Activated B cell treated with CpG ODN at 0.5 μM for 24 hours (primary cell): ENCODE results near the gene COQ4. TPM values are rescaled to one million over a fixed set of nuclear protein-coding genes. Genes with fewer than 3 reads are reported as not detected.
A peak's percentile ranks its signal among the peaks of the same experiment; 100 is the strongest.

ENCODE experiments used
- ATAC-seq: fragments of 200-7000 bp; cut with Tn5 transposase; one replicate; pipeline ENCODE4 v1.10.0; 2021; ENCODE audit warnings: low read depth, mild to moderate bottlenecking, moderate library complexity
- CTCF ChIA-PET: fragments of 350-600 bp; sonication (Branson Sonifier 250); formaldehyde crosslinking; loops from one replicate; lab custom pipeline; 2021; ENCODE audit warnings: antibody characterized with exemption; lab: Charles Lee
- POLR2A ChIA-PET: fragments of 350-600 bp; sonication (Branson Sonifier 250); formaldehyde crosslinking; loops from one replicate; lab custom pipeline; 2021; ENCODE audit warnings: antibody characterized with exemption; lab: Charles Lee
- DNase-seq: peaks from one replicate; pipeline ENCODE4 v3.0.0; 2022
- H3K27ac Mint-ChIP-seq: one replicate; pipeline ENCODE4 v1.8.0; 2020; ENCODE audit warnings: mixed read lengths
- H3K27me3 Mint-ChIP-seq: one replicate; pipeline ENCODE4 v1.8.0; 2021; ENCODE audit warnings: mixed read lengths
- H3K36me3 Mint-ChIP-seq: one replicate; pipeline ENCODE4 v1.8.0; 2021; ENCODE audit warnings: low read depth, mixed read lengths
- H3K4me1 Mint-ChIP-seq: one replicate; pipeline ENCODE4 v1.8.0; 2021; ENCODE audit warnings: mixed read lengths
- H3K4me3 Mint-ChIP-seq: one replicate; pipeline ENCODE4 v1.8.0; 2020; ENCODE audit warnings: mild to moderate bottlenecking, mixed read lengths
- H3K9me3 Mint-ChIP-seq: one replicate; pipeline ENCODE4 v1.8.0; 2020; ENCODE audit warnings: mixed read lengths
- CTCF ChIP-seq: fragments of 200-600 bp; IDR thresholded peaks from one replicate; pipeline ENCODE4 v1.8.0; 2022; ENCODE audit warnings: antibody characterized with exemption, mild to moderate bottlenecking
- intact Hi-C: fragments of 100-400 bp; cut with micrococcal nuclease; formaldehyde crosslinking; loops from one replicate; pipeline ENCODE4 v1.15.1; 2024
- total RNA-seq: library from RNA; stranded (reverse); gene quantifications from 2 replicates; pipeline ENCODE4 v1.2.3, GENCODE V29; 2022

The COQ4 gene
- 36.2 and 45.6 TPM in 2 replicates for total RNA-seq

DNA sequence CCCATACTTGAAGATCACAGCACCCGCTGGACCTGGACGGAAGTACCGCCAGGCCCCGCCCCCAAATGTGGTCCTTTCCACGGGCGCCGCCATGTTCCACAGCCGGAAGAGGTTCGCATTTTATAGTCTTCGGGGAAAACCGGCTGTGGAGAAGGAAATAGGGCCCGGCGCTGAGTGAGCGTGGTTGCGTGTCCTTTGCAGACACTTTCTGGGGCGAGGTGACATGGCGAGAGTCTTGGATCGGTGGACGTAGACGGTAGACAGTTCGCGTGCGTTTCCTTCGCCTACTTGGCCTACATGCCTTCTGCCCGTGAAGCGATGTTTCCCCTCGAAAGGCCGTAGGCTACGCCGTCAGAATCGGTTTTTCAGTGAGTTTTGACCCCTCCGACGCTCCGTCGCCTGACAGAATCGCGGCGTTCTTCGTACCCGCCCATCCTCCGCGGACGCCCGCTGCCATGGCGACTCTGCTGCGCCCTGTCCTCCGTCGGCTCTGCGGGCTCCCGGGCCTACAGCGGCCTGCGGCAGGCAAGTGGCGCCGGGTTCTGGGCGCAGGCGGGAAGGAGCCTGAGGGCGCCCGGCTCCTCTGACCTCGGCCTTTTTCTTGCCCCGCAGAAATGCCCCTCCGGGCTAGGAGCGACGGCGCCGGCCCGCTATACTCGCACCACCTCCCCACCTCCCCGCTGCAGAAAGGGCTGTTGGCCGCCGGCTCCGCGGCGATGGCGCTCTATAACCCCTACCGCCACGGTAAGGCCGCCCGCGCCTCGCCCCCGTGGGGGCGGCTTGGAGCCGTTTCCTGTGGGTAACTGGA is at the start of gene COQ4, which contains the start of gene TRUB2:
Gene COQ4, plus strand, starts transcription at position 436 of the 808 bp plus-strand sequence. Its CDS starts 20 bp downstream, at position 456.
Gene TRUB2, minus strand, starts transcription at position 44 of the 808 bp plus-strand sequence. Its CDS starts 39 bp downstream, at position 5.
- ATAC-seq (peak; percentile 88), DNase-seq (peak; percentile 86)
- H3K4me3 Mint-ChIP-seq = peak within 1 kb of the TSS; percentile 92
- no peak for TF ChIP-seq CTCF
- no peaks in the 10 kb centered on the region for H3K27me3 Mint-ChIP-seq
- intact Hi-C loops = loop anchor here (1.0 to 10.0 kb wide), 12 partner anchors 18 to 465 kb away; partner anchors contain the start of genes CERCAM, CIZ1, DYNC2I2 and GLE1
- H3K36me3 Mint-ChIP-seq = peaks cover 38% of the 10 kb centered on the region
- no peaks in the 10 kb centered on the region for H3K9me3 Mint-ChIP-seq
- ChIA-PET CTCF (no interaction called here), POLR2A (interaction anchor here (1.0 kb wide), 1 partner anchor 21 kb away, joined by 3 read pairs; no protein-coding TSS in a partner anchor)
- peaks cover 19% of the 10 kb centered on the region for H3K4me1 Mint-ChIP-seq
- peak within 1 kb of the TSS; percentile 97 for H3K27ac Mint-ChIP-seq

GRCh38 chr9:128274245-128274644 is 48.4 kb upstream of the COQ4 start:
- intact Hi-C loops = loop anchor here (10.0 kb wide), 1 partner anchor 281 kb away; the partner anchor contains the start of gene SPTAN1
- no peak for DNase-seq
- no peaks in the 10 kb centered on the region for H3K9me3 Mint-ChIP-seq
- ChIA-PET POLR2A (no interaction called here), CTCF (no interaction called here)
- TF ChIP-seq CTCF = no peak
- H3K4me1 Mint-ChIP-seq = peaks cover 27% of the 10 kb centered on the region
- no peaks in the 10 kb centered on the region for H3K27me3 Mint-ChIP-seq
- H3K36me3 Mint-ChIP-seq = peaks cover 27% of the 10 kb centered on the region
- no peak for ATAC-seq
- H3K4me3 Mint-ChIP-seq = no peak overlapping the region
- no peak overlapping the region for H3K27ac Mint-ChIP-seq

GRCh38 chr9:128275198-128276007 is 47.2 kb upstream of the COQ4 start, which contains the start of gene GOLGA2:
TSS of gene GOLGA2 (minus strand) at chr9:128276007. CDS start at chr9:128275976, 31 bp downstream.
- Mint-ChIP-seq H3K4me1 (peaks cover 27% of the 10 kb centered on the region), H3K27ac (peak within 1 kb of the TSS; percentile 92), H3K9me3 (no peaks in the 10 kb centered on the region), H3K27me3 (no peaks in the 10 kb centered on the region), H3K4me3 (peak within 1 kb of the TSS; percentile 97), H3K36me3 (peaks cover 27% of the 10 kb centered on the region)
- no peak for TF ChIP-seq CTCF
- ATAC-seq = peak; percentile 59
- ChIA-PET CTCF (interaction anchor here (1.0 kb wide), 1 partner anchor 25 kb away, joined by 3 read pairs; no protein-coding TSS in a partner anchor), POLR2A (interaction anchor here (0.6 to 2.1 kb wide), 28 partner anchors 10 to 1351 kb away, joined by 3 to 29 read pairs (median 4); partner anchors contain the start of genes BBLN, CERCAM, ENDOG and NTMT1)
- DNase-seq = no peak
- intact Hi-C loops = loop anchor here (1.0 to 10.0 kb wide), 10 partner anchors 20 to 279 kb away; partner anchors contain the start of genes BBLN, CIZ1, COQ4 and ODF2

DNA sequence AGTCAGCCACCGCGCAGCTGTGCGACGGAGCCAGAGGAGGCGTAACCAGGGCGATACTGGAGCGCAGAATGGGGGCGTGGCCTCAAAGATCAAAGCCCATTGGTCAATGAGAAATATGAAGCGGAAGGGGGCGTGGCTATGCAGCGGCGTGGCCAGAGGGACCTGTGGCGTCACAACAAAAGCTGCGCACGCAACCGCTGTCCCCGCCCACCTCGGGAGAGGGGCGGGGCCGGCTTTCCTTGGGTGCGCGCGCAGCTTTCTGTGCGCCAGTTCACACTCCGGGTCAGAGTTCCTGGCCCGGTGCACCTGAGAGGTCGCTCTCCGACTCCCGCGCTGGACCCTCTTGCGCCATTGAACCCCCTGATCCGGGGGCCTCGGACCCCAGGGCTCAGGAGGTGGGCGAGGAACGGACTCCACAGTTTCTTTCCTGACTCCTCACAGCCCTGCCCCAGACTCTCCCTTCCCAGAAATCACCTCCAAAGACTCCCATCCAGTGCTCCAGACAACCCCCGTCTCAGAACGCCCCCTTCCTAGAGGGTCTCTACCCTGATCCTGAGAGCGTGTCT is 46.5 kb upstream of the COQ4 start, which contains the start of gene SWI5:
Gene SWI5, plus strand, starts transcription at position 269 of the 566 bp plus-strand sequence.
- peak; percentile 96 for DNase-seq

More for the DNA sequence above, 46.5 kb upstream of the COQ4 start, which contains the start of gene SWI5:
- intact Hi-C loops = loop anchor here (1.0 to 10.0 kb wide), 9 partner anchors 26 to 279 kb away; partner anchors contain the start of genes BBLN, CIZ1, COQ4 and ODF2
- H3K27ac Mint-ChIP-seq = peak within 1 kb of the TSS; percentile 92
- no peak for TF ChIP-seq CTCF
- H3K4me1 Mint-ChIP-seq = peaks cover 27% of the 10 kb centered on the region
- POLR2A ChIA-PET = interaction anchor here (0.5 to 2.1 kb wide), 29 partner anchors 9 to 1350 kb away, joined by 3 to 29 read pairs (median 4); partner anchors contain the start of genes BBLN, CERCAM, ENDOG and NTMT1
- peaks cover 24% of the 10 kb centered on the region for H3K36me3 Mint-ChIP-seq
- H3K27me3 Mint-ChIP-seq = no peaks in the 10 kb centered on the region
- H3K9me3 Mint-ChIP-seq = no peaks in the 10 kb centered on the region
- CTCF ChIA-PET = interaction anchor here (1.0 kb wide), 1 partner anchor 26 kb away, joined by 3 read pairs; no protein-coding TSS in a partner anchor
- peak within 1 kb of the TSS; percentile 97 for H3K4me3 Mint-ChIP-seq
- peak; percentile 95 for ATAC-seq
